ENCODE results near the gene GOLGA6L26.
A peak's percentile ranks its signal among the peaks of the same experiment; 100 is the strongest.
"Not testable (repeated sequence)": the region's sequence is repeated elsewhere in the genome, so short reads cannot be mapped to it uniquely, and the experiment has no call there.

Gene GOLGA6L26

GRCh38 chr15:23304805-23305204 is 29.2 kb downstream of the GOLGA6L26 start:
- peaks cover 26% of the 10 kb centered on the region for H3K4me1 Mint-ChIP-seq (ENCODE audit: low read depth)
- H3K4me3 Mint-ChIP-seq, result peak overlapping the region; percentile 91
- peaks cover 47% of the 10 kb centered on the region for H3K36me3 Mint-ChIP-seq (ENCODE audit: low read depth)
- not testable (repeated sequence) for DNase-seq, H3K9me3 Mint-ChIP-seq, H3K27me3 Mint-ChIP-seq
- H3K27ac Mint-ChIP-seq, result peak overlapping the region; percentile 83

GRCh38 chr15:23304267-23304666 is 29.7 kb downstream of the GOLGA6L26 start:
- H3K9me3 Mint-ChIP-seq, H3K27me3 Mint-ChIP-seq, DNase-seq: not testable (repeated sequence)
- peaks cover 26% of the 10 kb centered on the region for H3K4me1 Mint-ChIP-seq (ENCODE audit: low read depth)
- peaks cover 42% of the 10 kb centered on the region for H3K36me3 Mint-ChIP-seq (ENCODE audit: low read depth)
- peak overlapping the region; percentile 91 for H3K4me3 Mint-ChIP-seq
- H3K27ac Mint-ChIP-seq, result peak overlapping the region; percentile 86

DNA sequence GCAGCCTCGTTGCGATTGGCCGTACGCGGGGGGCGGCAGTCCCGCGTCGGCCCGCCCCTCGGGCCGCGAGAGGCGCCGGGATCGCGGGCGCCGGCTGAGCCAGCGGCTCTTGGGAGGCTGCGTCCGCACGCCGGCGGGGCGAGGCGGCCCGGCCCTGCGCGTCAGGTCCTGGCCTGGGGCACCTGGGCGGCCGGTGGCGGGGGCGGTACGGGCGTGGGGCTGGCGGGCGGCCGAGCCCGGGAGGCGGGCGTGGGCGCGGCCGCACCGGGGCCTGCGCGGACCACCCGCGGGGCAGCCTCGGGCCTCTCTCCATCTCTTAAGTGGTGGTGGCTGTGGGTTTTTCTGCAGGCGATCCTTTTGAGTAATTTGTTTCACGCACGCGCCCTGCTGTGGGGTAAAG is 30.3 kb downstream of the GOLGA6L26 start:
- Mint-ChIP-seq H3K4me3 (peak overlapping the region; percentile 91), H3K27ac (peak overlapping the region; percentile 86), H3K4me1 (ENCODE audit: low read depth) (peaks cover 26% of the 10 kb centered on the region), H3K36me3 (ENCODE audit: low read depth) (peaks cover 37% of the 10 kb centered on the region)
- H3K27me3 Mint-ChIP-seq, H3K9me3 Mint-ChIP-seq: not testable (repeated sequence)
- DNase-seq, result peak; percentile 71

DNA sequence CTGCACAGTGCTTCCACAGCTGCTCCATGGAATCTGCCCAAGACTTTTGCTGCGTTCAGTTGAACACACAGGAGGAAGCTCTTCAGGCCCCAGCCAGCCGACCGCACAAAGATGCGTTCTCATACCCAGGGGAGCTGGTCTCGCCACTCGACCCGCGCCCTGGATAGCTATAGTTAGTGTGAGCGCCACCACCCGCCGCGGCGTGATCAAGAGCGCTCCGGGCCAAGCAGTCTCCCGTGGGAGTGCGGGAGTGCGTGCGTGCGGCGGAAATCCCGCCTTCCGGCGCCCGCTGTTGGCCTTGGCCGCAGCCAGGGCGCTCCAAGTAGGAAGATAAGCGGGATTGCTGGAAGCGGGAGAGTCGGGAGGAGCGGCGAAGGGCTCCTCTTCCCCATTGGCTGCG is 30.8 kb downstream of the GOLGA6L26 start:
- peaks cover 26% of the 10 kb centered on the region for H3K4me1 Mint-ChIP-seq (ENCODE audit: low read depth)
- not testable (repeated sequence) for H3K27ac Mint-ChIP-seq

More for the DNA sequence above, 30.8 kb downstream of the GOLGA6L26 start:
- not testable (repeated sequence) for H3K27me3 Mint-ChIP-seq, H3K9me3 Mint-ChIP-seq, H3K4me3 Mint-ChIP-seq, DNase-seq
- peaks cover 33% of the 10 kb centered on the region for H3K36me3 Mint-ChIP-seq (ENCODE audit: low read depth)
